ENCODE measurements around the gene RGS14.

GRCh38 chr5:177405312-177405711 lies 47.6 kb downstream of the RGS14 start:
- no peak for TF ChIP-seq CTCF (IDR thresholded peaks at IDR 0.05)
- TF ChIP-seq POLR2A (IDR thresholded peaks at IDR 0.05): no peak

Measured in testis (tissue), 2 donors.